ENCODE results near the gene KCNIP4. TPM values are rescaled to one million over a fixed set of nuclear protein-coding genes. Genes with fewer than 3 reads are reported as not detected.

KCNIP4 gene
- total RNA-seq, 1 donor from 2014 or later = not detected

GRCh38 chr4:21136051-21136630, 812.4 kb downstream of the KCNIP4 start:
- Mint-ChIP-seq H3K36me3 (ENCODE audit: low read depth) (no peaks in the 10 kb centered on the region), H3K9me3 (no peaks in the 10 kb centered on the region), H3K27me3 (no peaks in the 10 kb centered on the region), H3K27ac (no peak overlapping the region), H3K4me1 (no peaks in the 10 kb centered on the region), H3K4me3 (no peak overlapping the region)
- DNase-seq = no peak
- intact Hi-C loops (cut with micrococcal nuclease) = no loop called here

DNA sequence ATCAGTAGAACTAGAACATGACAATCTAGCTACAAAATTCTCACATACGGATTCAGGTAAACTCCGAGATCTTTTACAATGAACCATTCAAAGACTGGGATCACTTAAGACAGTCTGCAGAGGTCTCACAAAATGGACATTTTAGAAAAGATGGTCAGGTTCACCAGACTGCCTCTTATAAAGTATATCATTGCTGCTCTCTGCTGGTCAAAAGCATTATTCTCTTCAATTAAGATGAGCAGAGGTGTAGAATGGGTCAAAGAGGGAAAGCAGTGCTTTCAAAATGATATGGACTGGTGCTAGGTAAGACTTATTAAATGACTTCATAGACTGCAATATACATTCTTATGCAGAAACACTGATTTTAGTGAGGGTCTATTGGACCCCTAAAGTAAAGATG, 813.6 kb downstream of the KCNIP4 start:
- no peak for DNase-seq
- Mint-ChIP-seq H3K36me3 (ENCODE audit: low read depth) (no peaks in the 10 kb centered on the region), H3K27ac (no peak overlapping the region), H3K9me3 (no peaks in the 10 kb centered on the region), H3K27me3 (no peaks in the 10 kb centered on the region), H3K4me1 (no peaks in the 10 kb centered on the region), H3K4me3 (no peak overlapping the region)
- intact Hi-C loops (cut with micrococcal nuclease) = no loop called here

GRCh38 chr4:21130606-21131005, 818.0 kb downstream of the KCNIP4 start:
- intact Hi-C loops (cut with micrococcal nuclease) = no loop called here
- H3K4me1 Mint-ChIP-seq = no peaks in the 10 kb centered on the region
- no peak overlapping the region for H3K4me3 Mint-ChIP-seq
- no peak for DNase-seq
- H3K9me3 Mint-ChIP-seq = no peaks in the 10 kb centered on the region
- H3K36me3 Mint-ChIP-seq (ENCODE audit: low read depth) = no peaks in the 10 kb centered on the region
- no peak overlapping the region for H3K27ac Mint-ChIP-seq
- H3K27me3 Mint-ChIP-seq = no peaks in the 10 kb centered on the region

- H3K4me3 Mint-ChIP-seq = no peak overlapping the region
- H3K27ac Mint-ChIP-seq = no peak overlapping the region
- H3K4me1 Mint-ChIP-seq = no peaks in the 10 kb centered on the region
- H3K9me3 Mint-ChIP-seq = no peaks in the 10 kb centered on the region
- H3K36me3 Mint-ChIP-seq (ENCODE audit: low read depth) = no peaks in the 10 kb centered on the region
- DNase-seq = no peak
- no peaks in the 10 kb centered on the region for H3K27me3 Mint-ChIP-seq
- intact Hi-C loops (cut with micrococcal nuclease) = no loop called here
Measured at GRCh38 chr4:21126014-21126512, 822.5 kb downstream of the KCNIP4 start.

DNA sequence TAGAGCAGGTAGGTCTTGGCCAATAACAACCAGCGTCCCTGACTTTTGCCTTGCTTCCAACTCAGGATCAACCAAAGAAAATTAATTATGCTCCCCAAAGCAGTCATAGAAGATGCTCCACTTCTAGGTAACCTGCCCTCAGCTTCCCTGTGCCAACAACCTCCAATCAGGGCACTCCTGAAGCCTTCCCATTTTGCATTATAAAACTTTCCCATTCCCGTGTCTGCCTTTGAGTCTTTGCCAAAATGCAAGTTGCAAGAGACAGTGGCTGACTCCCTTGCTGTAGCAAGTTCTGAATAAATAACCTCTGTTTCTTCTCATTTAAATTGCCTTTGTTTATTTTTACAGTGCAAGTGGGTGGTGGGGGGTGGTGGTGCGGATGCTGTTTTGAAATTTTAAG, 830.3 kb downstream of the KCNIP4 start:
- Mint-ChIP-seq H3K4me1 (no peaks in the 10 kb centered on the region), H3K4me3 (no peak overlapping the region), H3K27ac (no peak overlapping the region), H3K36me3 (ENCODE audit: low read depth) (no peaks in the 10 kb centered on the region), H3K9me3 (peaks cover 8% of the 10 kb centered on the region), H3K27me3 (no peaks in the 10 kb centered on the region)
- intact Hi-C loops (cut with micrococcal nuclease) = loop anchor here (5.0 kb wide), 1 partner anchor 334 kb away; no protein-coding TSS in a partner anchor
- DNase-seq = no peak

GRCh38 chr4:21117541-21118180, 830.9 kb downstream of the KCNIP4 start:
- Mint-ChIP-seq H3K4me1 (no peaks in the 10 kb centered on the region), H3K27me3 (no peaks in the 10 kb centered on the region), H3K36me3 (ENCODE audit: low read depth) (no peaks in the 10 kb centered on the region), H3K9me3 (peaks cover 8% of the 10 kb centered on the region), H3K27ac (no peak overlapping the region), H3K4me3 (no peak overlapping the region)
- intact Hi-C loops (cut with micrococcal nuclease) = loop anchor here (5.0 kb wide), 1 partner anchor 335 kb away; no protein-coding TSS in a partner anchor
- no peak for DNase-seq

DNA sequence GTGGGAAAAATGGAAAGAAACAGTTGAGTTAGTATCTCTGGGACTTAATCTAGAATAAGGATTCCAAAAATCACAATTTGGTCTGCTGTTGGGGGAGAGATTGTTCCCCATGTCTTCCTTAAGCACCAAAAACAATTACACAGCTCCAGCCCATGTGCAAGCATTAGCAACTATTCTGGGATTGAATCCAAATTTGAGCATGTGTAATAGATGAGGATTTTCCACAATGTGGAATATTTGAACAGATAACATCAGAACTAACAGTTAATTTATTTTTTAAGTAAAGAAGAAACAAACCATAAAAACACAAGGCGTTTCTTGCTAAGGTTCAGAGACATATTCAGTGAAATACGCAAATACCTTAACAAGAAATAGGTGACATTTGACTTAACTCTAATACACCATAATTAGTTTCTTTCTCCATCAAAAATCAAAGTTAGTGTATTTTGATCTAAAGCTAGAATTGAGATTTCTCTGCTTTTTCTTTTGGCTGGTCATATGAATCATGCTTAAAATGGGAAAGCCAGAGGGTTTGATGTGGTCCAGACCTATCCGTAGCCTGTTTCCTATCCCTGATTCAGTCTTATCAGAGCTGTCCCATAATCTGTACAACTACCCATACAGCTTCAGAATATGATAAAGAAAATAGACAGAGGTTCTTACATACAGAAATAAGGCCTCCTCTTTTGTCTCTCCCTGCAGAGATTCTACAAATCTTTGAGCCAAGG, 834.9 kb downstream of the KCNIP4 start:
- Mint-ChIP-seq H3K4me1 (no peaks in the 10 kb centered on the region), H3K36me3 (ENCODE audit: low read depth) (no peaks in the 10 kb centered on the region), H3K9me3 (peaks cover 9% of the 10 kb centered on the region), H3K27me3 (no peaks in the 10 kb centered on the region), H3K27ac (no peak overlapping the region), H3K4me3 (no peak overlapping the region)
- DNase-seq = no peak
- intact Hi-C loops (cut with micrococcal nuclease) = no loop called here

GRCh38 chr4:21102667-21103066, 845.9 kb downstream of the KCNIP4 start:
- no peaks in the 10 kb centered on the region for H3K36me3 Mint-ChIP-seq (ENCODE audit: low read depth)
- no peak overlapping the region for H3K4me3 Mint-ChIP-seq
- intact Hi-C loops (cut with micrococcal nuclease) = no loop called here
- no peaks in the 10 kb centered on the region for H3K4me1 Mint-ChIP-seq
- DNase-seq = no peak
- no peaks in the 10 kb centered on the region for H3K27me3 Mint-ChIP-seq
- no peak overlapping the region for H3K27ac Mint-ChIP-seq
- peaks cover 3% of the 10 kb centered on the region for H3K9me3 Mint-ChIP-seq

- intact Hi-C loops (cut with micrococcal nuclease) = no loop called here
- DNase-seq = no peak
- no peaks in the 10 kb centered on the region for H3K36me3 Mint-ChIP-seq (ENCODE audit: low read depth)
Measured at GRCh38 chr4:21097865-21098264, 850.7 kb downstream of the KCNIP4 start.

GRCh38 chr4:21097026-21097425, 851.5 kb downstream of the KCNIP4 start:
- Mint-ChIP-seq H3K36me3 (ENCODE audit: low read depth) (no peaks in the 10 kb centered on the region), H3K9me3 (peaks cover 3% of the 10 kb centered on the region), H3K27me3 (no peaks in the 10 kb centered on the region), H3K27ac (no peak overlapping the region), H3K4me3 (no peak overlapping the region), H3K4me1 (no peaks in the 10 kb centered on the region)
- intact Hi-C loops (cut with micrococcal nuclease) = no loop called here
- no peak for DNase-seq

More at GRCh38 chr4:21097865-21098264, 850.7 kb downstream of the KCNIP4 start:
- H3K27me3 Mint-ChIP-seq = no peaks in the 10 kb centered on the region
- no peaks in the 10 kb centered on the region for H3K4me1 Mint-ChIP-seq
- H3K4me3 Mint-ChIP-seq = no peak overlapping the region
- no peak overlapping the region for H3K27ac Mint-ChIP-seq
- peaks cover 3% of the 10 kb centered on the region for H3K9me3 Mint-ChIP-seq

DNA sequence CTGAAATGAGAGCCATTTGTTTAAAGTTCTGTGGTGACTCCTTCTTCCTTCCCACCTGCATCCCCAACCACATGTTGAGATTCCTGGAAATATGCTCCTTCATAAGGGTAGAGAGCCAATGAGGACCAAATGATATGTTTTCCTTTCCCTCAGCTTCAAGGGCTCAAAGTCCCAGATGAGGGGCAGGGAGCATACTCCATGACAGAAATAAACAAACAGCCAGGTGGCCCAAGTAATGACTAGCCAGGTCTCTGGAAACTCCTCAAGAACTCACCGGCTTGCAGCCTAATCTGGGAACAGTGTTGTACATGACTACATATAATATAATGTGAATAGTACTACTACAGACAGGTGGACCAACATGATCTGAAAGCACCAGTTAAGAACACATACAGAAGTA, 856.0 kb downstream of the KCNIP4 start:
- intact Hi-C loops (cut with micrococcal nuclease) = no loop called here
- no peaks in the 10 kb centered on the region for H3K4me1 Mint-ChIP-seq
- peaks cover 8% of the 10 kb centered on the region for H3K9me3 Mint-ChIP-seq
- H3K27me3 Mint-ChIP-seq = no peaks in the 10 kb centered on the region
- DNase-seq = no peak
- no peak overlapping the region for H3K4me3 Mint-ChIP-seq
- no peak overlapping the region for H3K27ac Mint-ChIP-seq
- H3K36me3 Mint-ChIP-seq (ENCODE audit: low read depth) = no peaks in the 10 kb centered on the region

DNA sequence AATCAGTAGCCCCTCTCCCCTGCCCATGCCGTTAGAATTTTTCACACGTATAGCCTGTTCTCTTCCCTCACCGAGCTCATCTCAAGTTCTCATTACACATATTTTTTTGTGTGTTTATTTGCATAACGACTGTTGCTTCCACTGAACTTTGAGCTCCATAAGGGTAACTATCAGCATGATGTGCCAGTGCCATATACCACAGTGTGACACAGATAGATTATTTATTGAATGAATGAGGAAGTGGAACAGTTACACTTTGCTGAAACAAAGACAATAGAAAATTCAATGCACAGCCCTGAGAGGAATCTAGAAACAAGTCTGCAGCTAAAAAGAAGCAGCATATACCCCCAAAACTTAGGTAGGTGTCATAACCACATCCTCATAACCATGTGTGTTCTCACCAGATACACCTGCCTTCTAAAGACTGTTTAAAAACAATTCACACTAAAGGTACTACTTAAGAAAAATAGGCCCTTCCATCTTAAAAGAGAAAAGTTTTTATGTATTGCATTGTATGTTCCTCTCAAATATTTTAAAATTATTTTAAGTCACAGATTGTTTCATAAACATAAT, 858.4 kb downstream of the KCNIP4 start:
- H3K27ac Mint-ChIP-seq = no peak overlapping the region
- intact Hi-C loops (cut with micrococcal nuclease) = no loop called here
- H3K27me3 Mint-ChIP-seq = no peaks in the 10 kb centered on the region
- no peak overlapping the region for H3K4me3 Mint-ChIP-seq
- H3K4me1 Mint-ChIP-seq = no peaks in the 10 kb centered on the region
- H3K9me3 Mint-ChIP-seq = peaks cover 9% of the 10 kb centered on the region
- DNase-seq = no peak
- no peaks in the 10 kb centered on the region for H3K36me3 Mint-ChIP-seq (ENCODE audit: low read depth)

DNA sequence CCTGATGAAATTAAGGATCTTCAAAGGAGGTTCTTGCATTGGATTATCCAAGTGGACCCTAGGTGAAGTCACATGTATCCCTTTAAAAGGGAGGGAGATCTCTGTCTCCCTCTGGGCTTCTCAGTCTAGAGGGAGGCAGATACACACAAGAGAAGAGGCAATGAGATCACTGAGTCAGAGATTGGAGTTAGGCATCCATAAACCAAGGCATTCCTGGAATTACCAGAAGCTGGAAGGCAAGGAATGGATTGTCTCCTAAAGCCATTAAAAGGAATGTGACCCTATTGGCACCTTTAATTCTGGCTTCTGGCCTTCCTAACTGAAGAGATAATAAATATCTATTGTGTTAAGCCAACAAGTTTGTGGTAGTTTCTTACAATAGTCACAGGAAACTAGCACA, 865.2 kb downstream of the KCNIP4 start:
- Mint-ChIP-seq H3K9me3 (peaks cover 6% of the 10 kb centered on the region), H3K27ac (no peak overlapping the region), H3K4me1 (no peaks in the 10 kb centered on the region), H3K27me3 (no peaks in the 10 kb centered on the region), H3K4me3 (no peak overlapping the region), H3K36me3 (ENCODE audit: low read depth) (no peaks in the 10 kb centered on the region)
- intact Hi-C loops (cut with micrococcal nuclease) = no loop called here
- no peak for DNase-seq

DNA sequence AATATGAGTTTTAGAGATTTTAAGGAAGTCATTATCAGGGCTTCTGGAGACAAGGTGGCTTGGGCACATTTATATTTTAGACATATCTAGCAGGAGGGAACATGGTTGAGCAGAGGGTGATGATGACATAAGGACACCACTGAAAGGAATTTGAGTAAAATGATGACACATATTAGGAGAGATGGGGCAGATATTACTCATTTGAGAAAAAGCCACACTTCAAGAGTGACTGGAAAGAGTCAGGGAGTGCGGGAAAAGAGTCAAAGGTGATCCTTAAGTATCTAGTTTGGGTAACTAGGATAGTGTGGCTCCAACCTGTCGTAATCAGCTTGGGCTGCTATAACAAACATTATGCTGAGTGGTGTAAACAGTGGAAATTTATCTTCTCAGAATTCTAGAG, 870.6 kb downstream of the KCNIP4 start:
- no peak overlapping the region for H3K4me3 Mint-ChIP-seq
- intact Hi-C loops (cut with micrococcal nuclease) = no loop called here
- H3K36me3 Mint-ChIP-seq (ENCODE audit: low read depth) = no peaks in the 10 kb centered on the region
- H3K4me1 Mint-ChIP-seq = no peaks in the 10 kb centered on the region
- no peaks in the 10 kb centered on the region for H3K9me3 Mint-ChIP-seq
- no peak overlapping the region for H3K27ac Mint-ChIP-seq
- H3K27me3 Mint-ChIP-seq = no peaks in the 10 kb centered on the region
- DNase-seq = no peak

All from activated CD4-positive, alpha-beta T cell treated with anti-CD3 and anti-CD28 coated beads, Interleukin-2, amount 10 ng/mL, durations not matched to agents 24 days and 14 days (primary cell).